LNCAP (cell line): ENCODE measurements around the gene SAE1.

Source experiments
- TF ChIP-seq, protein P1 (sequence below): fragments of 450-650 bp; IDR thresholded peaks from 2 replicates; pipeline ENCODE4 v1.5.1; 2017; ENCODE audit warnings: mild to moderate bottlenecking

Gene SAE1

DNA sequence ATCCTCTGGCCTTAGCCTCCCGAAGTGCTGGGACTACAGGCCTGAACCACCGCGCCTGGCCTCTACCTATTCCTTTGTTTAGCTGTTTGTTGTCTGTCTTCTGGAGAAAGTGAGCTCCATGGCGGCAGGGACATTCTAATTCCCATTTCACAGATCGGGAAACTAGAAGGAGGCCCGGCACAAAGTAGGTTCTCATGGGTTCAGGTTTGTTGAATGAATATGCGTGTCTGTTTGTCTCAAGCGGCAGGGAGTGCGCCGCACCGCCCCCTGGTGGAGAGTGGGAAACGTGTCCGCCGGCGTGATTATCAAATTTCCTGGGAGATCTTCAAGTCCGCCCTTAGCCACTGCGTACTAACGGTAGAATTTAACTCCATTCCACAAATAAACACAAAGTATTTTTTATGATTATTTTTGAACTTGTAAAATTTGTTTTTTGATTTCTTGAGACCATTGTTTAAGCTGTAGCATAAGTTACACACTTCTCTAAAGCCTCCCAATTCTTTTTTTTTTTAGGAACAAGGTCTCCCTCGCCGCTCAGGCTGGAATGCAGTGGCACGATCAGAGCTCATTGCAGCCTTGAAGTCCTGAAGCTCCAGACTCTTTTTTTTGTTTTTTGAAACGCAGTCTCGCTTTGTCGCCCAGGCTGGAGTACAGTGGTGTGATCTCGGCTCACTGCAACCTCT lies 116.8 kb downstream of the SAE1 start:
- TF ChIP-seq, protein P1, sequence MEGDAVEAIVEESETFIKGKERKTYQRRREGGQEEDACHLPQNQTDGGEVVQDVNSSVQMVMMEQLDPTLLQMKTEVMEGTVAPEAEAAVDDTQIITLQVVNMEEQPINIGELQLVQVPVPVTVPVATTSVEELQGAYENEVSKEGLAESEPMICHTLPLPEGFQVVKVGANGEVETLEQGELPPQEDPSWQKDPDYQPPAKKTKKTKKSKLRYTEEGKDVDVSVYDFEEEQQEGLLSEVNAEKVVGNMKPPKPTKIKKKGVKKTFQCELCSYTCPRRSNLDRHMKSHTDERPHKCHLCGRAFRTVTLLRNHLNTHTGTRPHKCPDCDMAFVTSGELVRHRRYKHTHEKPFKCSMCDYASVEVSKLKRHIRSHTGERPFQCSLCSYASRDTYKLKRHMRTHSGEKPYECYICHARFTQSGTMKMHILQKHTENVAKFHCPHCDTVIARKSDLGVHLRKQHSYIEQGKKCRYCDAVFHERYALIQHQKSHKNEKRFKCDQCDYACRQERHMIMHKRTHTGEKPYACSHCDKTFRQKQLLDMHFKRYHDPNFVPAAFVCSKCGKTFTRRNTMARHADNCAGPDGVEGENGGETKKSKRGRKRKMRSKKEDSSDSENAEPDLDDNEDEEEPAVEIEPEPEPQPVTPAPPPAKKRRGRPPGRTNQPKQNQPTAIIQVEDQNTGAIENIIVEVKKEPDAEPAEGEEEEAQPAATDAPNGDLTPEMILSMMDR: peak; percentile 66

DNA sequence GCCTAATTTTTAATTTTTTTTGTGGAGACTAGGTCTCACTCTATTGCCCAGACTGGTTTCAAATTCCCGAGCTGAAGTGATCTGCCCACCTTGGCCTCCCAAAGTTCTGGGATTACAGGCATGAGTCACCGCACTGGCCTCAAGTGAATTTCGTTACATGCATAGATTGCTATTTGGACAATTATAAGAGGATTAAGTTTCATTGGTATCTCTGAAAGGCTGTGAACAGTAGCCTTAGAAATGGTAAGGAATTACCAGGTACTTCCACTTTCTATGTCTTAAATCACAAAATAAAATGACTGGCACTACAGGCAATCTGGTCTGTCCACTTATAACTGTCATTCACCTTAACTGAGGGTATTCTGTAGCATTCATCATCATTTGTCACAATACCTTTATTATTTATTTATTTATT lies 122.8 kb downstream of the SAE1 start:
- TF ChIP-seq, protein P1: no peak

DNA sequence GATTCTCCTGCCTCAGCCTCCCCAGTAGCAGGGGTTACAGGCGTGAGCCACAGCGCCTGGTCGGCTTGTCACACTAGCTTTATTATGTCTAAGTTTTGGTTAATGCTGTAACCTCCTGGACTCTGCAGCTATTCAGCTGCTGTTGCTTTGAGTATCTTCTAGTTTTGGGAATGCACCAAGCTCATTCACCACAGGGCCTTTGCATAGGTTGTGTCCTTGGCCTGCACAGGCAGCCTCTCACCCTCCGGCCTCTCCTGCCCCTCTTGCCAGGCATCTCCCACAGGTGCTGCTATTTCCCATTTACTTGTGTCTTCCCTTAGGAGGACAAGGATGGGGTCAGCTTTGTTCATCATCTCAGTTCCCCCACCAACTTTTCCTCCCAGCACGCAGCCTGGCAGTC lies 123.3 kb downstream of the SAE1 start:
- TF ChIP-seq, protein P1: no peak

DNA sequence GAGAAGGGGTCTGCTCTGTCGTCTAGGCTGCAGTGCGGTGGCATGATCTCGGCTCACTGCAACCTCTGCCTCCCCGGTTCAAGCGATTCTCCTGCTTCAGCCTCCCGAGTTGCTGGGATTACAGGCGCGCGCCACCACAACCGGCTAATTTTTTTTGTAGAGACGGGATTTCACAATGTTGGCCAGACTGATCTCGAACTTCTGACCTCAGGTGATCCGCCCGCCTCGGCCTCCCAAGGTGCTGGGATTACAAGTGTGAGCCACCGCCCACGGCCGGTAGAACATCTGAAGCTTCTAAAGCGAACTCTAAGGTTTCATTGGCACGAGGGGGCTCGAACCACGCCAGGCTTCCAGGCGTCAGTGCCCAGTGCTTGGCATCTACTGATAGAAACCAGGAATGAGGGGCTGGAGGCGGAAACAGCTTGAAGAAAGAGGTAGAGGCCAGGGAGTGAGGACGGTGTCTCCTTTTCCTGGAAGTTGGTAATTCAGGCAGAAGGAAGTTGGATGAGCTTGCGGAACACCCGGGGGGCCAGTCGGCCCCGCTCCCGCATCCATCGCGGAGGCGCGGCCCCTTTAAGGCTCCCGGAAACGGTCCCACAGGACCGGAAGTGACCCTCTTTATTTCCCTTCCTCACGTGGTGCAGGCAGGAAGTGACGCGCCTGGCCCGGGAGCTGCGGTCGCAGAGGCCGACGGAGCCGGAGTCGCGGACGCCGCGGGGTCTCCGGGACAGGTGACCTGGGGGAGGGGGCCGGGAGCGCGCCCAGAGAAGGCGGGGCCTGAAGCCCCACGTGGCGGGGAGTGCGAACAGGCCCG lies 125.5 kb downstream of the SAE1 start, which contains the start of gene CCDC9:
Gene CCDC9 (plus strand): TSS at position 647 of the 814 bp plus-strand sequence. CDS start 1,876 bp downstream, outside the sequence.
- TF ChIP-seq, protein P1: no peak

DNA sequence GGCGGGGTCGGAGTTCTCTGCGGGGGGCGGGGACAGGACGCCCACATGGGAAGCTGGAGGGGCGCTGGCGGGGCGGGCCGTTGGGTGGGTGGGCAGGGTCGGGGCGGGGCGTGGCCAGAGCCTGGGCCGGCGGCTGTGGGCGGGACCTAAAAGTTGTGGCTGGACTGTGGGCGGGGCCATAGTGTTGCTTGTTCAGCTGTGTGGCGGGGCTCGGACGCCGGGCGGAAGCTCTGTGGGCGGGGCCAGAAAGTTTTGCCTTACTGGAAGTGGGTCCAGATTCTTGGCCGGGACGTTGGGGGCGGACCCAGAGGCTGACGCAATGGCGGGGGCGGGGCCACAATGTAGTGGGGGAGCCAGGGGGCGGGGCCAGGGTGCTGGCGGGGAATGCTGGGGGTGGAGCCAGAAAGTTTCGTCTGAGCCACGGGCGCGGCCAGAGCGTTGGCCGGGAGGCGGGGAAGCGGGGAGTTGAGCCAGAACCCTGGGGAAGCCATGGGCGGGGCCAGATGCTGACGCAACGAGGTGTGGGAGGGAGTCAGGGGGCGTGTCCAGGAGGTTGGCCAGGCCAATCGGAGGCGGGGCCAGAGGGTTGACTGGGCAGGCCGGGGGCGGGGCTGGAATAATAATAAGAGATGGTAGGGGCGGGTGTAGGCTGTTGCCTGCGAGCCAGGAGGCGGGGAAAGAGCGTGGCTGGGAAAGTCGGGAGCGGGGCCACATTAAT lies 126.2 kb downstream of the SAE1 start:
- TF ChIP-seq, protein P1: no peak

DNA sequence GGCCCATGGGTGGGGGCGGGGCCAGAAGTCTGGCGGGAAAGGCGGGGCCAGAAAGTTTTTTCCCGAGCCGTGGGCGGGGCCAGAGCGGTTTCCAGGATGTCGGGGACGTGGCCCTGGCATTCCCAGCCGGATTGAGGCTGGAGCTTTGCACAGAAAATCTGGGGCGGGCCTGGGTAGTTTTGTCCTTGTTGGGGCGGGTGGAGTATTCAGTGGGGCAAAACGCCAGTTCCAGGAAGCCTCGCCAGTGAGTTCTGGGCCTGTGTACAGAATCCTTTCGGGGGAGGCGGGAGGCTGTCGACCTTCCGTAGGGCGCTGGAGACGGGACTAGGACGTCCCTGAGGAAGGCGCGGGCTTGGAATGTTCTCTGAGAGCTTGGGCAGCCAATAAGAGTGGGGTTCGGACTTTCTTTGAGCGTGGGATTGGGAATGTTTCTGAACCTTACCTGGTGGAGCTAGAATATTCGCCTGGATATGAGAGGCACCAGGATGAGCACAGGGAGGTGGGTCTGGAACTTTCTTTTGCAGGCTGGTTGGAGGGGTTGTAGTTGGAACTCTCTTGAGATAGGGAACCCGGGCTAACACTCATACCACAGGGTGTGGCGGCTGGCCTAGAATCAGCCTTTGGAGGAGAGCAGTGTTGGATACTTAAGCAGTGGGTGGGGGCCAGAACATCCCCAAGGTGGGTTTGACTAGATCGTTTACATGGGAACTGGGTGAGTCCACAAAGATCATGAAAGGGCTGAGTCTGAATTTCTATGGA lies 127.0 kb downstream of the SAE1 start:
- TF ChIP-seq, protein P1: no peak

DNA sequence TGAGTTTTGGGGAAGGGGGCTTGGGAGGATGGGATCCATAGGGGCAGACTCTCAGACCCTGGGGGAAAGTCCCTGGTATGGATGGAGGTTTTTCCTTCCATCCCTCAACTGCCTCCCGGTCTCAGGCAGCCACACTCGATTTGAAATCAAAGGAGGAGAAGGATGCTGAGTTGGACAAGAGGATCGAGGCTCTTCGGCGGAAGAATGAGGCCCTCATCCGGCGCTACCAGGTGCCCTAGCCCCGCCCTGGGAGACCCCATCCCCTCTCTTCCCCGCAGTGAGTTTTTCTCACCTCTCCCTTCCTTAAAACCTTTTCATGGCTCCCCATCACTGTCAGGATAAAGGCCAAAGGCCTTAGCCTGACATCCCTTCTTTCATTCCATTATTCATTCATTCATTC lies 127.8 kb downstream of the SAE1 start:
- TF ChIP-seq, protein P1: no peak
